Nephron (organoid): ENCODE data around the gene OSBPL5.
"Not testable (repeated sequence)": the region's sequence is repeated elsewhere in the genome, so short reads cannot be mapped to it uniquely, and the experiment has no call there.

ENCODE experiments used
- H3K27ac Mint-ChIP-seq, 3 experiments: 2 replicates each; pipeline ENCODE4 v1.8.0; 2020; ENCODE audit warnings: mixed read lengths in 3 of 3, mild to moderate bottlenecking in 2 of 3, moderate library complexity in 1 of 3
- H3K27me3 Mint-ChIP-seq: 2 replicates; pipeline ENCODE4 v1.8.0; 2021; ENCODE audit warnings: low read depth, mild to moderate bottlenecking, moderate library complexity, mixed read lengths
- H3K36me3 Mint-ChIP-seq: 2 replicates; pipeline ENCODE4 v1.8.0; 2020; ENCODE audit warnings: low read depth, mixed read lengths
- H3K4me1 Mint-ChIP-seq: 2 replicates; pipeline ENCODE4 v1.8.0; 2020; ENCODE audit warnings: mixed read lengths
- H3K4me3 Mint-ChIP-seq, 3 experiments: 2 replicates each; pipeline ENCODE4 v1.8.0; 2020; ENCODE audit warnings: mild to moderate bottlenecking in 3 of 3, mixed read lengths in 3 of 3, moderate library complexity in 2 of 3
- H3K9me3 Mint-ChIP-seq: 2 replicates; pipeline ENCODE4 v1.8.0; 2020; ENCODE audit warnings: mixed read lengths
- CTCF ChIP-seq, 3 experiments: fragments of 200-600 bp; sonication (generic); IDR thresholded peaks; one replicate each; pipeline ENCODE4 v1.5.0; 2021; ENCODE audit warnings: antibody characterized with exemption in 3 of 3; ENCODE audit not compliant: unreplicated experiment in 3 of 3

Gene OSBPL5

GRCh38 chr11:3073029-3073435 is 92.1 kb downstream of the OSBPL5 start:
- peaks cover 6% of the 10 kb centered on the region for H3K4me1 Mint-ChIP-seq
- TF ChIP-seq CTCF (IDR thresholded peaks at IDR 0.05; ENCODE audit: unreplicated experiment in 3 of 3), result no peak
- no peaks in the 10 kb centered on the region for H3K27me3 Mint-ChIP-seq
- no peaks in the 10 kb centered on the region for H3K36me3 Mint-ChIP-seq
- H3K27ac Mint-ChIP-seq, result peak overlapping the region; percentile 62 to 75 (median 72)
- no peaks in the 10 kb centered on the region for H3K9me3 Mint-ChIP-seq
- no peak overlapping the region for H3K4me3 Mint-ChIP-seq

- Mint-ChIP-seq H3K9me3 (no peaks in the 10 kb centered on the region), H3K4me3 (no peak overlapping the region), H3K27me3 (peaks cover 4% of the 10 kb centered on the region), H3K36me3 (no peaks in the 10 kb centered on the region), H3K27ac (no peak overlapping the region), H3K4me1 (peaks cover 6% of the 10 kb centered on the region)
- no peak for TF ChIP-seq CTCF (IDR thresholded peaks at IDR 0.05; ENCODE audit: unreplicated experiment in 3 of 3)
Observed at GRCh38 chr11:3069425-3069824, 95.7 kb downstream of the OSBPL5 start.

GRCh38 chr11:3066308-3066707 is 98.8 kb downstream of the OSBPL5 start:
- H3K4me1 Mint-ChIP-seq, H3K4me3 Mint-ChIP-seq, H3K27me3 Mint-ChIP-seq, H3K36me3 Mint-ChIP-seq, H3K27ac Mint-ChIP-seq, H3K9me3 Mint-ChIP-seq: not testable (repeated sequence)

GRCh38 chr11:3064709-3065108 is 100.4 kb downstream of the OSBPL5 start:
- H3K36me3 Mint-ChIP-seq, result not testable (repeated sequence)

GRCh38 chr11:3063876-3064275 is 101.2 kb downstream of the OSBPL5 start:
- H3K27me3 Mint-ChIP-seq, H3K27ac Mint-ChIP-seq, H3K9me3 Mint-ChIP-seq, H3K4me1 Mint-ChIP-seq, H3K36me3 Mint-ChIP-seq, H3K4me3 Mint-ChIP-seq: not testable (repeated sequence)

More at GRCh38 chr11:3064709-3065108, 100.4 kb downstream of the OSBPL5 start:
- not testable (repeated sequence) for H3K27ac Mint-ChIP-seq, H3K4me3 Mint-ChIP-seq, H3K4me1 Mint-ChIP-seq, H3K27me3 Mint-ChIP-seq, H3K9me3 Mint-ChIP-seq

- not testable (repeated sequence) for H3K27ac Mint-ChIP-seq, H3K4me3 Mint-ChIP-seq, H3K9me3 Mint-ChIP-seq, H3K4me1 Mint-ChIP-seq, H3K27me3 Mint-ChIP-seq, H3K36me3 Mint-ChIP-seq
Observed at GRCh38 chr11:3063432-3063831, 101.7 kb downstream of the OSBPL5 start.

GRCh38 chr11:3060436-3061025 is 104.6 kb downstream of the OSBPL5 start:
- H3K4me3 Mint-ChIP-seq, result no peak overlapping the region
- no peaks in the 10 kb centered on the region for H3K36me3 Mint-ChIP-seq
- H3K9me3 Mint-ChIP-seq, result no peaks in the 10 kb centered on the region
- TF ChIP-seq CTCF (IDR thresholded peaks at IDR 0.05; ENCODE audit: unreplicated experiment in 3 of 3), result no peak
- H3K4me1 Mint-ChIP-seq, result peaks cover 4% of the 10 kb centered on the region
- H3K27me3 Mint-ChIP-seq, result peaks cover 3% of the 10 kb centered on the region
- H3K27ac Mint-ChIP-seq, result no peak overlapping the region

GRCh38 chr11:3058753-3059664 is 106.1 kb downstream of the OSBPL5 start:
- H3K9me3 Mint-ChIP-seq, result no peaks in the 10 kb centered on the region
- no peak for TF ChIP-seq CTCF (IDR thresholded peaks at IDR 0.05; ENCODE audit: unreplicated experiment in 3 of 3)
- H3K27ac Mint-ChIP-seq, result no peak overlapping the region
- H3K4me3 Mint-ChIP-seq, result peak overlapping the region; percentile 75 to 81 (median 79)
- no peaks in the 10 kb centered on the region for H3K36me3 Mint-ChIP-seq
- H3K4me1 Mint-ChIP-seq, result peaks cover 8% of the 10 kb centered on the region
- no peaks in the 10 kb centered on the region for H3K27me3 Mint-ChIP-seq
